OCI-LY1 (cell line): ENCODE data around the gene DIAPH3.

Source experiments
- H2AFZ ChIP-seq: fragments of 200-600 bp; sonication (generic), shearing (Covaris generic); 2 replicates; pipeline ENCODE4 v1.6.0; 2014; ENCODE audit warnings: antibody characterized with exemption, mild to moderate bottlenecking, low read length
- H3F3A ChIP-seq: fragments of 200-600 bp; sonication (generic), shearing (Covaris generic); 2 replicates; pipeline ENCODE4 v1.6.0; 2014; ENCODE audit warnings: mild to moderate bottlenecking, antibody characterized with exemption, low read length, moderate library complexity; ENCODE audit not compliant: insufficient read depth
- H3K27ac ChIP-seq: fragments of 200-600 bp; sonication (generic); 2 replicates; pipeline ENCODE4 v1.5.1; 2014; ENCODE audit warnings: low read length, mixed run types, mild to moderate bottlenecking, low read depth; ENCODE audit not compliant: poor library complexity, severe bottlenecking
- H3K27me3 ChIP-seq: fragments of 200-600 bp; sonication (generic); 2 replicates; pipeline ENCODE4 v1.6.0; 2014; ENCODE audit warnings: antibody characterized with exemption, mild to moderate bottlenecking, low read length, moderate library complexity; ENCODE audit not compliant: insufficient read depth
- H3K36me3 ChIP-seq: fragments of 200-600 bp; sonication (generic); 2 replicates; pipeline ENCODE4 v1.6.1; 2014; ENCODE audit warnings: mild to moderate bottlenecking, antibody characterized with exemption, low read length, moderate library complexity, mixed read lengths; ENCODE audit not compliant: insufficient read depth
- H3K4me1 ChIP-seq: fragments of 200-600 bp; sonication (generic); 2 replicates; pipeline ENCODE4 v1.5.1; 2014; ENCODE audit warnings: mild to moderate bottlenecking, low read length, moderate library complexity; ENCODE audit not compliant: insufficient read depth, severe bottlenecking
- H3K4me2 ChIP-seq: fragments of 200-600 bp; sonication (generic), shearing (Covaris generic); 2 replicates; pipeline ENCODE4 v1.6.1; 2014; ENCODE audit warnings: low read length
- H3K4me3 ChIP-seq: fragments of 200-600 bp; sonication (generic); 2 replicates; pipeline ENCODE4 v1.5.1; 2014; ENCODE audit warnings: low read length, low read depth, mild to moderate bottlenecking, mixed read lengths; ENCODE audit not compliant: poor library complexity, severe bottlenecking
- H3K79me2 ChIP-seq: fragments of 200-600 bp; shearing (Covaris generic); 2 replicates; pipeline ENCODE4 v1.6.1; 2016; ENCODE audit warnings: mixed run types, low read length, mixed read lengths; ENCODE audit not compliant: insufficient read depth
- H3K9ac ChIP-seq: fragments of 200-600 bp; sonication (generic), shearing (Covaris generic); 2 replicates; pipeline ENCODE4 v1.6.1; 2014; ENCODE audit warnings: mild to moderate bottlenecking, low read length, mixed read lengths
- H3K9me2 ChIP-seq: fragments of 200-600 bp; sonication (generic), shearing (Covaris generic); 2 replicates; pipeline ENCODE4 v1.6.1; 2014; ENCODE audit warnings: low read depth, mild to moderate bottlenecking, low read length, mixed read lengths
- H3K9me3 ChIP-seq: fragments of 200-600 bp; shearing (Covaris generic); 2 replicates; pipeline ENCODE4 v1.6.1; 2014; ENCODE audit warnings: low read length, mixed read lengths
- H4K20me1 ChIP-seq: fragments of 200-600 bp; sonication (generic), shearing (Covaris generic); 2 replicates; pipeline ENCODE4 v1.6.0; 2016; ENCODE audit warnings: mild to moderate bottlenecking, low read length; ENCODE audit not compliant: insufficient read depth
- EZH2 ChIP-seq: fragments of 200-600 bp; sonication (generic), shearing (Covaris generic); IDR thresholded peaks from 2 replicates; pipeline ENCODE4 v1.8.0; 2017; ENCODE audit warnings: borderline replicate concordance, mixed run types, mild to moderate bottlenecking, antibody characterized with exemption, low read length, moderate library complexity, mixed read lengths
- TF ChIP-seq, protein P1 (sequence below): fragments of 200-600 bp; sonication (generic), shearing (Covaris generic); IDR thresholded peaks from 2 replicates; pipeline ENCODE4 v1.5.1; 2017; ENCODE audit warnings: mild to moderate bottlenecking, antibody characterized with exemption, low read length, moderate library complexity, mixed read lengths

Gene DIAPH3

DNA sequence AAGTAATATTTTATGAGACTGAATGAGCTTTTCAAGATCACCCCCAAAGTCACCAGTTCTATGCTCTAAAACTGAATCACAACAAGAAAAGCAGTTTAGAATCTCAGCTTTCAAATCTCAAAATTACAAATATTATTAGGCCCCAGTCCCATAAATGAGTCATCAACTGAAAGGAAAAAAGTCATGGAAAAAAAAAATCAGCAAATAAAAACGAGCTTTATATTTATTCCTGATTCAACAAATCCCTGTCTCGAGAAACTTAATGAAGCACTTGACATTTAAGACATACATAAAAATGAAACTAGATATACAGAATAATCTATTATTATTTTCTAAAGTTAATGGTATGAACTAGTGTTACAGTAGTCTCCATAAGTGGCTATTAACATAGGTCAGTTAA is 203.0 kb downstream of the DIAPH3 start:
- no peaks in the 10 kb centered on the region for H3K4me1 ChIP-seq
- no peak overlapping the region for H3K27ac ChIP-seq

DNA sequence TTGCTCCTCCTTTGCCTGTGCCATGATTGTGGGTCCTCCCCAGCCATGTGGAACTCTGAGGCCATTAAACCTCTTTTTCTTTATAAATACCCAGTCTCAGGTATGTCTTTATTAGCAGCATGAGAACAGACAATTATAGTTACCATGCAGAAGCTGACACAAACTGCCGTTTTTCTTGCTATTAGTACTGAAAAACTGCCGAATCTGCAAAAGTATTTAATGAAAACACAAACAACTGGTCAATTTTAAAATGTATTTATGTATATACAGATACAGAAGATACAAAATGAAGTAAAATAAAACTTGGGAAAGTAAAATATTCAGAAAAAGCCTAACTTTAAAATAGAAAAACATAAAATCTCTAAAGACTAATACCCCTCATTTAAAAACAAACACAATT is 206.3 kb downstream of the DIAPH3 start:
- no peak overlapping the region for H3K4me3 ChIP-seq
- H3K36me3 ChIP-seq, result no peaks in the 10 kb centered on the region
- H3K27ac ChIP-seq, result no peak overlapping the region
- no peak overlapping the region for H3K4me2 ChIP-seq
- H3K27me3 ChIP-seq, result no peaks in the 10 kb centered on the region
- H3K9ac ChIP-seq, result no peak overlapping the region
- H3K9me3 ChIP-seq, result no peaks in the 10 kb centered on the region
- no peaks in the 10 kb centered on the region for H3K9me2 ChIP-seq
- TF ChIP-seq EZH2, result no peak
- TF ChIP-seq, protein P1, sequence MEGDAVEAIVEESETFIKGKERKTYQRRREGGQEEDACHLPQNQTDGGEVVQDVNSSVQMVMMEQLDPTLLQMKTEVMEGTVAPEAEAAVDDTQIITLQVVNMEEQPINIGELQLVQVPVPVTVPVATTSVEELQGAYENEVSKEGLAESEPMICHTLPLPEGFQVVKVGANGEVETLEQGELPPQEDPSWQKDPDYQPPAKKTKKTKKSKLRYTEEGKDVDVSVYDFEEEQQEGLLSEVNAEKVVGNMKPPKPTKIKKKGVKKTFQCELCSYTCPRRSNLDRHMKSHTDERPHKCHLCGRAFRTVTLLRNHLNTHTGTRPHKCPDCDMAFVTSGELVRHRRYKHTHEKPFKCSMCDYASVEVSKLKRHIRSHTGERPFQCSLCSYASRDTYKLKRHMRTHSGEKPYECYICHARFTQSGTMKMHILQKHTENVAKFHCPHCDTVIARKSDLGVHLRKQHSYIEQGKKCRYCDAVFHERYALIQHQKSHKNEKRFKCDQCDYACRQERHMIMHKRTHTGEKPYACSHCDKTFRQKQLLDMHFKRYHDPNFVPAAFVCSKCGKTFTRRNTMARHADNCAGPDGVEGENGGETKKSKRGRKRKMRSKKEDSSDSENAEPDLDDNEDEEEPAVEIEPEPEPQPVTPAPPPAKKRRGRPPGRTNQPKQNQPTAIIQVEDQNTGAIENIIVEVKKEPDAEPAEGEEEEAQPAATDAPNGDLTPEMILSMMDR, result no peak
- no peaks in the 10 kb centered on the region for H3K79me2 ChIP-seq
- no peak overlapping the region for H2AFZ ChIP-seq
- no peaks in the 10 kb centered on the region for H3K4me1 ChIP-seq
- H3F3A ChIP-seq, result no peaks in the 10 kb centered on the region
- H4K20me1 ChIP-seq, result no peaks in the 10 kb centered on the region

More for the DNA sequence above, 203.0 kb downstream of the DIAPH3 start:
- Histone ChIP-seq H2AFZ (no peak overlapping the region), H3K36me3 (no peaks in the 10 kb centered on the region), H3K79me2 (no peaks in the 10 kb centered on the region), H4K20me1 (no peaks in the 10 kb centered on the region), H3K9ac (no peak overlapping the region), H3K4me3 (no peak overlapping the region), H3K9me3 (no peaks in the 10 kb centered on the region), H3K4me2 (no peak overlapping the region), H3F3A (no peaks in the 10 kb centered on the region), H3K27me3 (no peaks in the 10 kb centered on the region), H3K9me2 (no peaks in the 10 kb centered on the region)
- TF ChIP-seq EZH2, result no peak
- TF ChIP-seq, protein P1, result no peak

DNA sequence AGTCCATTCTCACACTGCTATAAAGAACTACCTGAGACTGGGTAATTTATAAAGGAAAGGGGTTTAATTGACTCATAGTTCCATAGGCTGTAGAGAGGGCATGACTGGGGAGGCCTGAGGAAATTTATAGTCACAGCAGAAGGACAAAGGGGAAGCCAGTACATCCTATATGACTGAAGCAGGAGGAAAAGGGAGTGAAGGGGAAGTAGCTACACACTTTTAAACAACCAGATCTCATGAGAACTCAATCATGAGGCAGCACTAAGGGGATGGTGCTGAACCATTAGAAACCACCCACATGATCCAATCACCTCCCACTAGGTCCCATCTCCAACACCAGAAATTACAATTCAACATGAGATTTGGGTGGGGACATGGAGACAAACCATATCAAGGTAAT is 209.1 kb downstream of the DIAPH3 start:
- no peaks in the 10 kb centered on the region for H4K20me1 ChIP-seq
- H3K4me1 ChIP-seq, result no peaks in the 10 kb centered on the region
- no peak overlapping the region for H3K4me2 ChIP-seq
- no peak overlapping the region for H3K4me3 ChIP-seq
- H3F3A ChIP-seq, result no peaks in the 10 kb centered on the region
- H3K9ac ChIP-seq, result no peak overlapping the region
- H3K27ac ChIP-seq, result no peak overlapping the region
- no peaks in the 10 kb centered on the region for H3K9me3 ChIP-seq
- H3K36me3 ChIP-seq, result no peaks in the 10 kb centered on the region
- no peaks in the 10 kb centered on the region for H3K9me2 ChIP-seq
- H3K79me2 ChIP-seq, result no peaks in the 10 kb centered on the region
- H3K27me3 ChIP-seq, result no peaks in the 10 kb centered on the region
- TF ChIP-seq, protein P1, result no peak
- TF ChIP-seq EZH2, result no peak
- H2AFZ ChIP-seq, result no peak overlapping the region
